GM06990 (cell line): ENCODE data around the gene SEC14L5.

ENCODE experiments used
- DNase-seq: peaks from one replicate; pipeline ENCODE4 v3.0.0-alpha.2; 2011; ENCODE audit not compliant: insufficient read length; ENCODE audit errors: extremely low read depth
- H3K27me3 ChIP-seq: replicated peaks from 2 replicates; pipeline ENCODE4 v1.6.0; 2011; ENCODE audit warnings: low read length; ENCODE audit not compliant: control insufficient read depth, insufficient read depth
- H3K36me3 ChIP-seq: 2 replicates; pipeline ENCODE4 v1.5.1; 2011; ENCODE audit warnings: low read length; ENCODE audit not compliant: control insufficient read depth, insufficient read depth
- H3K4me3 ChIP-seq: replicated peaks from 2 replicates; pipeline ENCODE4 v1.5.1; 2011; ENCODE audit warnings: low read depth, mild to moderate bottlenecking, control low read depth, low read length
- TF ChIP-seq, protein P1 (sequence below): IDR thresholded peaks from 2 replicates; pipeline ENCODE4 v1.5.1; 2011; ENCODE audit warnings: low read length, control low read depth, mild to moderate bottlenecking, inconsistent platforms; ENCODE audit not compliant: insufficient read depth, poor library complexity, severe bottlenecking

Gene SEC14L5

DNA sequence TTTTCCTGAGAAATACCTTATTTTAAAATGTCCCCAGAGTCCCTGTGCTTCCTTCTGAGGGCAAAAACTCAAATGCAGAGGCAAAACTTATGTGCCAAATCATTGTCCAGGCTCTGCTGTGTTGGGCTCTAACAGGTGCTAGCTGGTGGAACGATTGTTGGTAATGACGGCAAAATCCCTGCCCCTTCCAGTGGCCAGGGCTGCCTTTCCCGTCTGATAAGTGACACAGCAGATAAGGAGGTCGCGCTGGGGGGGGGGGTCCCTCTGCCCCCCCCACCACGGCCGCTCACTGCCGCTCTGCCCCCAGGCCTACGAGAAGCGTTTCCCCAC, 29.1 kb downstream of the SEC14L5 start:
- H3K27me3 ChIP-seq, result no peaks in the 10 kb centered on the region; the same call in 1 of the 2 replicates
- H3K36me3 ChIP-seq, result no peaks in the 10 kb centered on the region
- H3K4me3 ChIP-seq, result no peak overlapping the region
- TF ChIP-seq, protein P1, sequence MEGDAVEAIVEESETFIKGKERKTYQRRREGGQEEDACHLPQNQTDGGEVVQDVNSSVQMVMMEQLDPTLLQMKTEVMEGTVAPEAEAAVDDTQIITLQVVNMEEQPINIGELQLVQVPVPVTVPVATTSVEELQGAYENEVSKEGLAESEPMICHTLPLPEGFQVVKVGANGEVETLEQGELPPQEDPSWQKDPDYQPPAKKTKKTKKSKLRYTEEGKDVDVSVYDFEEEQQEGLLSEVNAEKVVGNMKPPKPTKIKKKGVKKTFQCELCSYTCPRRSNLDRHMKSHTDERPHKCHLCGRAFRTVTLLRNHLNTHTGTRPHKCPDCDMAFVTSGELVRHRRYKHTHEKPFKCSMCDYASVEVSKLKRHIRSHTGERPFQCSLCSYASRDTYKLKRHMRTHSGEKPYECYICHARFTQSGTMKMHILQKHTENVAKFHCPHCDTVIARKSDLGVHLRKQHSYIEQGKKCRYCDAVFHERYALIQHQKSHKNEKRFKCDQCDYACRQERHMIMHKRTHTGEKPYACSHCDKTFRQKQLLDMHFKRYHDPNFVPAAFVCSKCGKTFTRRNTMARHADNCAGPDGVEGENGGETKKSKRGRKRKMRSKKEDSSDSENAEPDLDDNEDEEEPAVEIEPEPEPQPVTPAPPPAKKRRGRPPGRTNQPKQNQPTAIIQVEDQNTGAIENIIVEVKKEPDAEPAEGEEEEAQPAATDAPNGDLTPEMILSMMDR, result no peak
- no peak for DNase-seq

DNA sequence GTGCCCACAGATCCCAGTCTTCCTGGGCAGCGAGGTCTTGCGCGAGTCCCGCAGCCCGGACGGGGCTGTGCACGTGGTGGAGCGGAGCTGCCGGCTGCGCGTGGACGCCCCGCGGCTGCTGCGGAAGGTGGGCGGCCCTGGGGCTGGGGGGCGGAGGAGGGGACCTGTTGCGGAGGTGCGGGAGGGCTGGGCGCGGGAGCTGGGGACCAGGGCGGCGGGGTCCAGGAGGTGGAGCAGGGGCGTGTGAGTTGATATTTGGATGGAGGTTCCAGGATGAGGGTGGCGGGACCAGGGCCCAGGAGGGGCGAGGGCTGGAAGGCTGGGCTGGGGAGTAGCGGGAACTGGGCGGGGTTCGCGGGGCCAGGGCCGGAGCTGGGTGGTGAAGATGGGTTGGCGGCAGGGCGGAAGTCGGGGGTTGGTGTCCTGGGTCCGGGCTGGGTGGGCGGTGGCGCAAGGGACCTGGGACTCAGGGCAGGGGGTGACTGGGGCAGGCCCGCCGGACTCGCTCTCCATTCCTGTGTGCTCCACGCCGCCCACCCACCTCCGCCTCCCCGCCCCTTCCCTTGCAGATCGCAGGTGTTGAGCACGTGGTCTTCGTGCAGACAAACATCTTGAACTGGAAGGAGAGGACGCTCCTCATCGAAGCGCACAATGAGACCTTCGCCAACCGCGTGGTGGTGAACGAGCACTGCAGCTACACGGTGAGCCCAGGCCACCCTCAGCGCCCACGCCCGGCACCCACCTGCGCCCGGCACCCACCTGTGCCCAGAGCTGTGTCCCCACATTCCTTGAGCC, 29.6 kb downstream of the SEC14L5 start:
- no peak for DNase-seq
- TF ChIP-seq, protein P1, result no peak
- Histone ChIP-seq H3K4me3 (no peak overlapping the region), H3K36me3 (no peaks in the 10 kb centered on the region), H3K27me3 (no peaks in the 10 kb centered on the region; the same call in 1 of the 2 replicates)

DNA sequence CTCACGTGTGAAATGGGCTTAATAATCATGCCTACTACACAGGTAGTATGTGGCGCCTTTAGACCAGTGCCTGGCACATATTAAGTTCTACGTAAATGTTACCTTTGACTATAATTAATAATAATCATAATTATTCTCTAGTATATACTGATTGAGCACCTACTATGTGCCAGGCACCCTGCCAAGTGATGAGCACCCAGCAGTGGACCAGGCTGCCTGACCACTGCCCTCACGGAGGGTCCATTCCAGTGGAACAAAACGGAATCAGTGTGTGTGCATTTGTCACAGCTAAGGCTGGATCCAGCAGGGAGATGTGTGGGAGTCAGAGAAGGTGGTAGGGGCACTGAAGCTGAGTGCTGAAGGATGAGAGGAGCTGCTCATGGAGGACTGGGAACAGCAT, 30.5 kb downstream of the SEC14L5 start:
- Histone ChIP-seq H3K27me3 (no peaks in the 10 kb centered on the region; the same call in 1 of the 2 replicates), H3K36me3 (no peaks in the 10 kb centered on the region)
- TF ChIP-seq, protein P1, result no peak

DNA sequence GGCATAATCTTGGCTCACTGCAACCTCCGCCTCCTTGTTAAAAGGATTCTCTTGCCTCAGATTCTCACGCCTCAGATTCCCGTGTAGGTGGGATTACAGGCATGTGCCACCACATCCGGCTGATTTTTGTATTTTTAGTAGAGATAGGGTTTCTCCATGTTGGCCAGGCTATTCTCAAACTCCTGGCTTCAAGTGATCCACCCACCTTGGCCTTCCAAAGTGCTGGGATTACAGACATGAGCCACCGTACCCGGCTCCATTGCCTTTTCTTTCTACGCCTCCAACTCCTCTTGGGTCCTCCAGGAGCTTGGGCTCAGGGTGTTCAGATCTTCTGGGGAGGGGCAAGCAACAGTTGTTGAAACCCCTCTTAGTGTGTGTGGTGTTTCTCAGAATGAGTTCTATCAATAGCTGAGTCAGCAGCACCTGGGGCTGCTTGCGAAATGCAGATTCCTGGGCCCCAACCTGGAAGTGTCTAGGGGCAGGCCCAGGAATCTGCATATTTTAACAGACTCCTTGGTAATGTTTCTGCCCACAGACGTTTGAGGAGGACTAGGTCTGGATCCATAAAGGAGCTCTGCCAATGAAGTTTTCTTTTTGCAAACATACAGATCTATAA, 31.4 kb downstream of the SEC14L5 start:
- Histone ChIP-seq H3K27me3 (no peaks in the 10 kb centered on the region; the same call in 1 of the 2 replicates), H3K4me3 (no peak overlapping the region), H3K36me3 (no peaks in the 10 kb centered on the region)
- TF ChIP-seq, protein P1, result no peak
- no peak for DNase-seq

More for the DNA sequence above, 30.5 kb downstream of the SEC14L5 start:
- DNase-seq, result no peak
- no peak overlapping the region for H3K4me3 ChIP-seq

DNA sequence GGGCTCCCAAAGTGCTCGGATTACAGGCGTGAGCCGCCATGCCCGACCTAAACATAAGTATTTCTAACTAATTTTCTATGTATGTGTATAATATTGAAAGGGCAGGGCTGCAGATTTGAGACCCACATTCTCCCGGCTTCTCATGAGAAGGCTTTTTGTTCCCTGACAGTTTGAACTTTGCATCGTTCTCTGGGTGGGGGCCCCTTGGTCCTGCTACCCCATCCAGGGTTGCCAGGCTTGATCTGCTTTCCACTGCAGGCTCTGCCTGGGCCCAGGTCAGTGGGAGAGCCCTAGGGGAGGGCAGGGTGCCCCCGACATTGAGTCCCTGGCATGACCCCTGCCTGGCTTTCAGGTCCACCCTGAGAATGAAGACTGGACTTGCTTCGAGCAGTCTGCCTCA, 32.3 kb downstream of the SEC14L5 start:
- DNase-seq, result no peak
- Histone ChIP-seq H3K27me3 (no peaks in the 10 kb centered on the region; the same call in 1 of the 2 replicates), H3K36me3 (no peaks in the 10 kb centered on the region), H3K4me3 (no peak overlapping the region)
- TF ChIP-seq, protein P1, result no peak
